Measurements from ENCODE around the gene CPEB1.

GRCh38 chr15:82611348-82611747, 35.8 kb downstream of the CPEB1 start:
- TF ChIP-seq CTCF (IDR thresholded peaks at IDR 0.05) = no peak
- no peak for TF ChIP-seq POLR2A (IDR thresholded peaks at IDR 0.05)

Data from thyroid gland (tissue), 4 donors.